Mucosa of rectum (tissue), 2 donors: ENCODE data around the gene ZC3H12C.
"Not testable (repeated sequence)": the region's sequence is repeated elsewhere in the genome, so short reads cannot be mapped to it uniquely, and the experiment has no call there.

ENCODE experiments used
- H3K27ac ChIP-seq, 2 donors: one replicate each; pipeline ENCODE4 v1.7.0; 2013; ENCODE audit warnings: inconsistent platforms in 2 of 2, low read depth in 2 of 2, low read length in 2 of 2
- H3K27me3 ChIP-seq, 2 donors: one replicate each; pipeline ENCODE4 v1.7.0; 2013; ENCODE audit warnings: low read length in 2 of 2; ENCODE audit not compliant: control insufficient read depth in 2 of 2, insufficient read depth in 2 of 2
- H3K36me3 ChIP-seq, 2 donors: one replicate each; pipeline ENCODE4 v1.7.0; 2013; ENCODE audit warnings: low read length in 2 of 2; ENCODE audit not compliant: control insufficient read depth in 2 of 2, insufficient read depth in 2 of 2
- H3K4me1 ChIP-seq, 2 donors: one replicate each; pipeline ENCODE4 v1.7.0; 2013; ENCODE audit warnings: low read length in 2 of 2, mild to moderate bottlenecking in 1 of 2; ENCODE audit not compliant: control insufficient read depth in 2 of 2, insufficient read depth in 2 of 2
- H3K4me3 ChIP-seq, 2 donors: one replicate each; pipeline ENCODE4 v1.7.0; 2013; ENCODE audit warnings: low read length in 2 of 2
- H3K9ac ChIP-seq, 2 donors: one replicate each; pipeline ENCODE4 v1.7.0; 2013; ENCODE audit warnings: low read length in 2 of 2, low read depth in 1 of 2, mild to moderate bottlenecking in 1 of 2
- H3K9me3 ChIP-seq, 2 donors: one replicate each; pipeline ENCODE4 v1.7.0; 2013; ENCODE audit warnings: low read length in 2 of 2; ENCODE audit not compliant: control insufficient read depth in 2 of 2
- donor health status: healthy.
- donor health status: Normal muscosa, but diverticular disease.

The ZC3H12C gene

GRCh38 chr11:110192604-110193282 is 99.6 kb downstream of the ZC3H12C start:
- not testable (repeated sequence) for H3K9me3 ChIP-seq, H3K9ac ChIP-seq, H3K4me1 ChIP-seq, H3K36me3 ChIP-seq, H3K4me3 ChIP-seq, H3K27me3 ChIP-seq, H3K27ac ChIP-seq

DNA sequence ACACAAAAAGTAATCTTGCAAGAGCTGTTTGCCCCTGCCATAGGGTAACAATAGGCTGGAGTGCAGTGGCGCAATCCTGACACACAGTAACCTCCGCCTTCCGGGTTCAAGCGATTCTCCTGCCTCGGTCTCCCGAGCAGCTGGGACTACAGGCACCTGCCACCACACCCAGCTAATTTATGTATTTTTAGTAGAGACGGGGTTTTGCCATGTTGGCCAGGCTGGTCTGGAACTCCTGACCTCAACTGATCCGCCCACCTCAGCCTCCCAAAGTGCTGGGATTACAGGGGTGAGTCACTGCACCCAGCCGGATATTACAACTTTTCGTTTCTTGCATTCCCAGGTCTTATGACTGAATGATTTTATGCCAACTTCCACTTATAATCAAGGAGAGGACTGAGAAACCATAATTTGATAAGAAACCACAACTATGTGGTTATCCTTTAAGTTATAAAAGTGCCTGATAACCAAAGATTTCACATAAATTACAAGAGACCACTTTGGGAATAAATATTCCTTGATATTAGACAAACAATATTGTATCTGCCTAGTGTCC is 101.1 kb downstream of the ZC3H12C start:
- not testable (repeated sequence) for H3K27me3 ChIP-seq, H3K36me3 ChIP-seq, H3K4me1 ChIP-seq, H3K9me3 ChIP-seq, H3K4me3 ChIP-seq, H3K27ac ChIP-seq, H3K9ac ChIP-seq

- Histone ChIP-seq H3K27ac (no peak overlapping the region), H3K4me1 (no peaks in the 10 kb centered on the region), H3K36me3 (no peaks in the 10 kb centered on the region)
These were observed 103.1 kb downstream of the ZC3H12C start for GRCh38 chr11:110196241-110196754.

DNA sequence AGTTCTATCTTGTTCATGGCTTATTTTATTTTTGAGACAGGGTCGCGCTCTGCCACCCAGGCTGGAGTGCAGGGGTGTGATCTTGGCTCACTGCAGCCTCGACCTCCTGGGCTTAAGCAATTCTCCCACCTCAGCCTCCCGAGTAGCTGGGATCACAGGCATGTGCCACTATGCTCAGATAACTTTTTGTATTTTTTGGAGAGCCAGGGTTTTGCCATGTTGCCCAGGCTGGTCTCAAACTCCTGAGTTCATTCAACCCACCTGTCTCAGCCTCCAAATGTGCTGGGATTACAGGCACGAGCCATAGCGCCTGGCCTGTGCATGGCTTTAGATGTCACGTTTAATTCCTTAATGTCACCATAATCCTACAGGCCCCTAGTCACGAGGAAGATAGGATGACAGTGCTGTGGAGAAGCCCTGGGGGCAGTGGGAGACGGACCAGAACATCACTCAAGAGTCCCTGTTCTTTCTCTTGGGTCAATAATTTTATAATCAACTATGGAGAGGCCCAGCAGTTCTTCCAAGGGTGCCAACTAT is 103.8 kb downstream of the ZC3H12C start:
- Histone ChIP-seq H3K4me3 (no peak overlapping the region), H3K9ac (no peak overlapping the region), H3K27me3 (no peaks in the 10 kb centered on the region), H3K9me3 (no peaks in the 10 kb centered on the region), H3K4me1 (no peaks in the 10 kb centered on the region), H3K36me3 (no peaks in the 10 kb centered on the region), H3K27ac (no peak overlapping the region)

More at GRCh38 chr11:110196241-110196754, 103.1 kb downstream of the ZC3H12C start:
- Histone ChIP-seq H3K4me3 (no peak overlapping the region), H3K9me3 (no peaks in the 10 kb centered on the region), H3K27me3 (no peaks in the 10 kb centered on the region), H3K9ac (no peak overlapping the region)

DNA sequence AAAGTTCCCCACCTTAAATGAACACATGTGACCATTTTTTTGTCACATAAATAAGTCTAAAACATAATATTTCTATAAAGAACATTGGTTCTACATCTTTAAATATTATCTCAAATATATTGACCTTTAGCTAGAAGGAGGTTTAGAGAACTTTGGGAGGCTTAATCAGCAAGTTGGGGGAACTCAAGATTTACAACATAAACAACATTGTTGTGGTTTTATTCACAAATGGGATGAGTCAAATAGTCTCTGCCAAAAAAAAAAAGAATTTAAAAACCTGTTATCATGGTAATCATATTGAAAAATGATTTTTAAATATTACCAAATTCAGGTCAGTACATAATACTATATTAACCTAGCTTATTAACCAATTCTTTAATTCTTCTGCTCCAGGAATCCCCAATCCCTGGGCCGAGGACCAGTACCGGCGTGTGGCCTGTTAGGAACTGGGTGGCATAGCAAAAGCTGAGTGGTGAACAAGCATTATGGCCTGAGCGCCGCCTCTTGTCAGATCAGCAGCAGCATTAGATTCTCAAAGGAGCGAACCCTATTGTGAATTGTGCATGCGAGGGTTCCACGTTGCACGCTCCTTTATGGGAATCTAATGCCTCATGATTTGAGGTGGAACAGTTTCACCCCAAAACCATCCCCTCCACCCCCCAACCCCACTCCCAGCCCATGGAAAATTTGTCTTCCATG is 105.0 kb downstream of the ZC3H12C start:
- Histone ChIP-seq H3K4me1 (no peaks in the 10 kb centered on the region), H3K27ac (no peak overlapping the region), H3K9ac (no peak overlapping the region), H3K9me3 (no peaks in the 10 kb centered on the region), H3K4me3 (no peak overlapping the region), H3K36me3 (no peaks in the 10 kb centered on the region), H3K27me3 (no peaks in the 10 kb centered on the region)

DNA sequence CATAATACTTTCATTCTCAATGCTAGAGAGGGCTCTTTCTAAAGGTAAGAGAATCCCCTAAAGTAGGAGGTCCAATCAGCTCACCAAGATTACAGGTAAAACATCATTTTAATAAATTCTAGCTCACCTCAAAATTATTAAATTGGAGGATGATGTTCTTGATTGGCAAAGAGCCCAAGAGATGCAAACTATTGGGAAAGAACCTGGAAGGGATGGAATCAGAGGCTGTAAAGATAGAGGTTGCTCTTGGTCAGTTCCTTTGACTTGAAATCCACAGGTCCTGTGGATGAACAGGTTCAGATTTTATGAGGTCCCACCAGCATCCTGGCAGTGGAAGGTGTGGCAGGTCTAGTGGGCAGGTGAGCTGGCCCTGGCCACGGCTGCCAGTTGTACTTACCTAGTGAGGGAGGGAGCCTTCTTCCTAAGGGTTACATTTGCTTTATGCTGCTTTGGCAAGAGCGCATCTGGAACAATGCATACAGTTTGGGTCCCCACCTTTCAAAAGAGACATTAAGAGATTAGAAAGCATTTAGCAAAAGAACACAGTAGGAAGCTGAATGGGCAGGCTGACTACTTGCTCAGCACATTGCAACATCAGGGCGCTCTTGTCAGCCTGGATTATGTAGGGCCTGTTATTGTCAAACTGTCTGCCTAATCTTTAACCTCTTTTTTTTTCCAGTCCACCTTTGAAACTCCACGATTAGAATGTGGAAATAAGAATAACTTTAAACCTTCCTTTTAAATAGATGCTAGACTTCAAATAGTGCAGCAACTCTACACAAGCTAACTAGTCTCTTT is 106.2 kb downstream of the ZC3H12C start:
- no peaks in the 10 kb centered on the region for H3K36me3 ChIP-seq
- H3K9me3 ChIP-seq, result no peaks in the 10 kb centered on the region
- no peaks in the 10 kb centered on the region for H3K27me3 ChIP-seq
- H3K4me3 ChIP-seq, result no peak overlapping the region
- no peak overlapping the region for H3K27ac ChIP-seq
- no peaks in the 10 kb centered on the region for H3K4me1 ChIP-seq
- H3K9ac ChIP-seq, result no peak overlapping the region

GRCh38 chr11:110200241-110200640 is 107.0 kb downstream of the ZC3H12C start:
- no peak overlapping the region for H3K9ac ChIP-seq
- H3K27me3 ChIP-seq, result no peaks in the 10 kb centered on the region
- no peak overlapping the region for H3K4me3 ChIP-seq
- H3K9me3 ChIP-seq, result no peaks in the 10 kb centered on the region
- no peaks in the 10 kb centered on the region for H3K4me1 ChIP-seq
- no peaks in the 10 kb centered on the region for H3K36me3 ChIP-seq
- H3K27ac ChIP-seq, result no peak overlapping the region

DNA sequence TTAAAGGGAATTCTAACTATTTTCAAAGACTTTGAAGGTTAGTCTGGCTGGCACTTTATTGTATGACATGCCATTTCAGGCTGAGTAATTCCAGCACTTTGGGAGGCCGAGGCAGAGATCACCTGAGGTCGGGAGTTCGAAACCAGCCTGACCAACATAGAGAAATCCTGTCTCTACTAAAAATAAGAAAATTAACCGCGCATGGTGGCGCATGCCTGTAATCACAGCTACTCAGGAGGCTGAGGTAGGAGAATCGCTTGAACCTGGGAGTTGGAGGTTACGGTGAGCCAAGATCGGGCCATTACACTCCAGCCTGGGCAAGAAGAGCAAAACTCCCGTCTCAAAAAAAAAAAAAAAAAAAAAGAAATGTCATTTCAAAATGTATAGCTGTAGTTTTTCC is 107.6 kb downstream of the ZC3H12C start:
- no peak overlapping the region for H3K27ac ChIP-seq
- no peak overlapping the region for H3K9ac ChIP-seq
- no peaks in the 10 kb centered on the region for H3K9me3 ChIP-seq
- no peaks in the 10 kb centered on the region for H3K36me3 ChIP-seq
- H3K4me1 ChIP-seq, result no peaks in the 10 kb centered on the region
- H3K4me3 ChIP-seq, result no peak overlapping the region
- no peaks in the 10 kb centered on the region for H3K27me3 ChIP-seq

DNA sequence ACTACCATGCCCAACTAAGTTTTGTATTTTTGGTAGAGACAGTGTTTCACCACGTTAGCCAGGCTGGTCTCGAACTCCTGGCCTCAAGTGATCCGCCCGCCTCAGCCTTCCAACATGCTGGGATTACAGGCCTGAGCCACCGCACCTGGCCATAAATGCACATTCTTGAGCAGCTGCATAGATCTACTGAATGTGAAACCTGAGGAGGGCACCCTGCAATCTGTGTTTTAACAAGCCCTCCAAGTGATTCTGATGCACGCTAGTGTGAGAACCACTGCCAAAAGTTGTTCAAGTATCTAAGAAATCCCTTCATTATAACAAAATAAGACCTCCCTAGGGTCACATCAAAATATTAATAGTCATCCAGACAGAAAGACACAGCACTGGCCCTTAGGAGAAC is 113.9 kb downstream of the ZC3H12C start:
- Histone ChIP-seq H3K9ac (no peak overlapping the region), H3K4me3 (no peak overlapping the region), H3K9me3 (no peaks in the 10 kb centered on the region), H3K27me3 (peaks cover 0 to 2% of the 10 kb centered on the region in 2 donors), H3K4me1 (no peaks in the 10 kb centered on the region), H3K27ac (no peak overlapping the region), H3K36me3 (no peaks in the 10 kb centered on the region)
